GM12891 (cell line): ENCODE measurements around the gene ALMS1.
"Not testable (repeated sequence)": the region's sequence is repeated elsewhere in the genome, so short reads cannot be mapped to it uniquely, and the experiment has no call there.

Source experiments
- DNase-seq: peaks from one replicate; pipeline ENCODE4 v3.0.0; 2011; ENCODE audit warnings: low spot score; ENCODE audit not compliant: insufficient read length
- FAIRE-seq: peaks from 2 replicates; lab custom pipeline; 2011; peaks lifted over from hg19 to GRCh38; lab: Jason Lieb, UNC
- PAX5 ChIP-seq: IDR thresholded peaks from 2 replicates; pipeline ENCODE4 v1.6.1; 2011; ENCODE audit warnings: low read length, moderate library complexity, mild to moderate bottlenecking; ENCODE audit not compliant: insufficient read depth, severe bottlenecking
- POLR2A ChIP-seq: IDR thresholded peaks from 2 replicates; pipeline ENCODE4 v1.6.1; 2011; ENCODE audit warnings: low read depth, low read length, control low read depth
- POLR2AphosphoS5 ChIP-seq: IDR thresholded peaks from 2 replicates; pipeline ENCODE4 v1.6.1; 2011; ENCODE audit warnings: low read depth, low read length, control low read depth
- POU2F2 ChIP-seq: IDR thresholded peaks from 2 replicates; pipeline ENCODE4 v1.6.1; 2011; ENCODE audit warnings: low read depth, mild to moderate bottlenecking, control low read depth, low read length, moderate library complexity
- SPI1 ChIP-seq: IDR thresholded peaks from 2 replicates; pipeline ENCODE4 v1.6.1; 2011; ENCODE audit warnings: low read depth, low read length, control low read depth
- TAF1 ChIP-seq: IDR thresholded peaks from 2 replicates; pipeline ENCODE4 v1.6.1; 2011; ENCODE audit warnings: low read depth, low read length, control low read depth

ALMS1 gene

GRCh38 chr2:73561422-73561821 is 175.8 kb downstream of the ALMS1 start:
- FAIRE-seq, result no peak
- DNase-seq, result no peak
- TF ChIP-seq PAX5, result no peak
- TF ChIP-seq POLR2A, result no peak
- no peak for TF ChIP-seq SPI1
- no peak for TF ChIP-seq TAF1
- no peak for TF ChIP-seq POLR2AphosphoS5
- no peak for TF ChIP-seq POU2F2

- FAIRE-seq, result no peak
- DNase-seq, result no peak
- no peak for TF ChIP-seq POU2F2
- TF ChIP-seq SPI1, result no peak
- TF ChIP-seq POLR2A, result no peak
Measured at GRCh38 chr2:73564986-73565385, 179.3 kb downstream of the ALMS1 start.

GRCh38 chr2:73566288-73566878 is 180.7 kb downstream of the ALMS1 start:
- no peak for TF ChIP-seq POLR2AphosphoS5
- TF ChIP-seq SPI1, result no peak
- no peak for TF ChIP-seq POU2F2
- TF ChIP-seq TAF1, result no peak
- no peak for TF ChIP-seq PAX5
- no peak for TF ChIP-seq POLR2A
- FAIRE-seq (peak; percentile 23), DNase-seq (no peak)

GRCh38 chr2:73575261-73575660 is 189.6 kb downstream of the ALMS1 start:
- FAIRE-seq (no peak), DNase-seq (no peak)
- TF ChIP-seq POLR2A (no peak), POU2F2 (no peak), PAX5 (no peak), SPI1 (no peak), POLR2AphosphoS5 (no peak), TAF1 (no peak)

DNA sequence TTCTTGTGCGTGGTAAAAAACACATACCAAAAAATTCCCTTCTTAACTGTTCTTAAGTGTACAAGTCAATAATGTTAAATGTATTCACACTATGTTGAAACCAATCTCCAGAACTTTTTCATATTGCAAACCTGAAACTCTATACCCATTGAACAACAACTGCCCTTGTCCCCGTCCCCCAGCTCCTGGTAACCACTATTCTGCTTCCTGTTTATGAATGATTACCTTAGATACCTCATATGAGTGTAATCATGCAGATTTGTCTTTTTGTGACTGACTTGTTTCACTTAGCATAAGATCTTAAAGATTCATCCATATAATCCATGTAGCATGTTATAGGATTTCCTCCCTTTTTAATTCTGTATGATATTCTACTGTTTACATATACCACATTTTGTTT is 196.7 kb downstream of the ALMS1 start:
- FAIRE-seq (peak; percentile 38), DNase-seq (no peak)
- no peak for TF ChIP-seq POLR2A
- no peak for TF ChIP-seq PAX5
- TF ChIP-seq TAF1, result no peak
- TF ChIP-seq SPI1, result no peak
- no peak for TF ChIP-seq POU2F2
- no peak for TF ChIP-seq POLR2AphosphoS5

GRCh38 chr2:73588177-73588576 is 202.5 kb downstream of the ALMS1 start:
- no peak for TF ChIP-seq POLR2A
- no peak for TF ChIP-seq PAX5
- no peak for TF ChIP-seq POU2F2
- TF ChIP-seq SPI1, result no peak
- TF ChIP-seq TAF1, result no peak
- TF ChIP-seq POLR2AphosphoS5, result no peak
- DNase-seq (no peak), FAIRE-seq (no peak)

DNA sequence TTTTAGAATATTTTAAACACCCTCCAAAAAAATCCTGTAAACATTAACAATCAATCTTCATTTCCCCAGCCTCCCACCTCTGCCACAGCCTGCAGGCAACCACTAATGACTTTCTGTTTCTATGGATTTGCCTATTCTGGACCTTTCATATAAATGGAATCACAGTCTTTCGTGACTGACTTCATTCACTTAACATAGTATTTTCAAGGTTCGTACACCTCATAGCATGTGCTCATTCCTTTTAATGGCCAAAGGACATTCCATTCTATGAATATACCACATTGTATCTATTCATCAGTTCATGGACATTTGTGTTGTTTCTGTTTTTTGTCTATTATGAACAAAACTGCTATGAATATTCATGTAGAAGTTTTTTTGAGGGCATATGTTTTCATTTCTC is 208.0 kb downstream of the ALMS1 start:
- DNase-seq, result no peak
- FAIRE-seq, result no peak
- no peak for TF ChIP-seq POU2F2
- TF ChIP-seq POLR2AphosphoS5, result no peak
- TF ChIP-seq POLR2A, result no peak
- TF ChIP-seq SPI1, result no peak
- no peak for TF ChIP-seq TAF1
- no peak for TF ChIP-seq PAX5

GRCh38 chr2:73594251-73594650 is 208.6 kb downstream of the ALMS1 start:
- FAIRE-seq (no peak), DNase-seq (no peak)
- TF ChIP-seq POU2F2 (no peak), POLR2AphosphoS5 (no peak), SPI1 (no peak), TAF1 (no peak), PAX5 (no peak), POLR2A (no peak)

GRCh38 chr2:73601780-73602179 is 216.1 kb downstream of the ALMS1 start:
- DNase-seq, result no peak
- TF ChIP-seq SPI1 (no peak), POLR2A (no peak), TAF1 (no peak), PAX5 (no peak), POU2F2 (no peak), POLR2AphosphoS5 (no peak)
- no peak for FAIRE-seq

GRCh38 chr2:73603099-73603588 is 217.5 kb downstream of the ALMS1 start:
- 0 out of 2 replicates have a peak, but pooled peaks have one; percentile 18 for TF ChIP-seq POU2F2
- not testable (repeated sequence) for DNase-seq
- FAIRE-seq, result peak; percentile 74

DNA sequence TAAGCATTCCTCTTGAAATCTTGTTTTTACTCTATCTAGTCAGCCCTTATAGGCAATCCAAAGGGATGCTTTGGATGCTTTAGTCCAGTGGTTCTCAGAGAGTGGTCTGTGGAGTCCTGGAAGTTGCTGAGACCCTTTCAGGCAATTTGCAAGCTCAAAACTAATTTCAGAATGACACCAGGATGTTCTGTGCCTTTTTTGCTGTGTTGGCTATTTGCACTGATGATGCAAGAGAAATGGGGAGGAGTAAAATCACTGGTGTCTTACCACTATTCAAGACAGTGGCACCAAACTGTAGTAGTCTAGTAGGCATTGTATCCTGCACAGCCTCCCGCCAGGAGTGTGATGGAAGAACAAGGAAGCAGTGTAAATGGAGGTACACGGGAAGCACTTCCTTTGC is 219.0 kb downstream of the ALMS1 start:
- FAIRE-seq, result peak; percentile 47
- DNase-seq, result not testable (repeated sequence)
